A673 (cell line): Measurements from ENCODE around the gene NPHP4.

Experiments used
- EZH2 ChIP-seq: fragments of 200-600 bp; sonication (generic); IDR thresholded peaks from 2 replicates; pipeline ENCODE4 v1.6.1; 2017; ENCODE audit warnings: borderline replicate concordance, low read depth, mild to moderate bottlenecking, mixed read lengths, antibody characterized with exemption, low read length; ENCODE audit not compliant: poor library complexity, severe bottlenecking
- TF ChIP-seq, protein P1 (sequence below): fragments of 300-800, 200-600 bp; sonication (generic); conservative IDR thresholded peaks from 2 replicates; pipeline ENCODE4 v1.5.1; 2017; ENCODE audit warnings: low read depth, mild to moderate bottlenecking, antibody characterized with exemption, low read length, moderate library complexity, mixed read lengths

DNA sequence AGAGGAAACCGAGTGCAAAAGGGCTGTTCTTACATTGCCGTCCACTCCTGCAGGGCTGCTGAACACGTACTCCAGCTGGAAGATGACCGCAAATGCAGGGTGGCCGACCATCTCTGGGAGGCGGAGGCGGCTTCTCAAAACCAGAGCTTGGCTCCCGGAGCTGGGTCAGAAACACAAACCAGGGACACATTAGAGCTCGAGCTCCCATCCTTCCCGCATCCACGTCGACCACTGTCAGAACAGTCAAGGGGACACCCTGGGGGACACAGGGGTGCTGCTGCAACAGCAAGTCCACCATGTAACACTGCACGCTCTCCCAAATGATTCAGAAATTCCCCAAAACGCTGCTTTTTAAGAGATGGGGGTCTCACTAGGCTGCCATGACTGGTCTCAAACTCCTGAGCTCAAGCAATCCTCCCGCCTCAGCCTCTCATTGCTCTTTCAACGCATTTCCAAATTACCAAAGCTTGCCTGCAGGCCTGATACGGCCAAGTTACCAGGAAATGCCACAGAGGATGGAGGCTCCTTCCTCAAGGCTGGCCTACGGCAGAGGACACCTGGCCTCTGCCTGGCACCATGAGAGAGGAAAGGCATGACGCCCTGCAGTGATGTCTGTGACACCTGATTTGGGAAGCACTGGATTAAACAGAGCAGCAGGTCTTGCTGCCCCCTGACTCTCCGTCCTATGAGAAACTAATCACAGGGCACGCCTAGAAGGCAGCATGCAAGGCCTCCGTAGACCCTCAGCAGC, 45.0 kb downstream of the NPHP4 start:
- TF ChIP-seq, protein P1, sequence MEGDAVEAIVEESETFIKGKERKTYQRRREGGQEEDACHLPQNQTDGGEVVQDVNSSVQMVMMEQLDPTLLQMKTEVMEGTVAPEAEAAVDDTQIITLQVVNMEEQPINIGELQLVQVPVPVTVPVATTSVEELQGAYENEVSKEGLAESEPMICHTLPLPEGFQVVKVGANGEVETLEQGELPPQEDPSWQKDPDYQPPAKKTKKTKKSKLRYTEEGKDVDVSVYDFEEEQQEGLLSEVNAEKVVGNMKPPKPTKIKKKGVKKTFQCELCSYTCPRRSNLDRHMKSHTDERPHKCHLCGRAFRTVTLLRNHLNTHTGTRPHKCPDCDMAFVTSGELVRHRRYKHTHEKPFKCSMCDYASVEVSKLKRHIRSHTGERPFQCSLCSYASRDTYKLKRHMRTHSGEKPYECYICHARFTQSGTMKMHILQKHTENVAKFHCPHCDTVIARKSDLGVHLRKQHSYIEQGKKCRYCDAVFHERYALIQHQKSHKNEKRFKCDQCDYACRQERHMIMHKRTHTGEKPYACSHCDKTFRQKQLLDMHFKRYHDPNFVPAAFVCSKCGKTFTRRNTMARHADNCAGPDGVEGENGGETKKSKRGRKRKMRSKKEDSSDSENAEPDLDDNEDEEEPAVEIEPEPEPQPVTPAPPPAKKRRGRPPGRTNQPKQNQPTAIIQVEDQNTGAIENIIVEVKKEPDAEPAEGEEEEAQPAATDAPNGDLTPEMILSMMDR = no peak
- TF ChIP-seq EZH2 = no peak
